IMR-90 (cell line): ENCODE results near the gene CLOCK. TPM values are rescaled to one million over a fixed set of nuclear protein-coding genes. Genes with fewer than 3 reads are reported as not detected.

Experiments
- ATAC-seq: fragments of 200-7000 bp; cut with Tn5 transposase; 2 replicates; pipeline ENCODE4 v1.9.1; 2020; ENCODE audit warnings: low read depth, mild to moderate bottlenecking, moderate library complexity
- BruUV-seq: library from RNA; stranded (reverse); fragments of 400-500 nt; replicated peaks from 2 replicates; lab custom pipeline; 2021; lab: Mats Ljungman, UMichigan
- CTCF ChIA-PET: fragments of 300-600 bp; formaldehyde crosslinking; extraction: SDS; loops from one replicate; lab custom pipeline; 2021; ENCODE audit warnings: antibody characterized with exemption; lab: Yijun Ruan, JAX
- POLR2A ChIA-PET: fragments of 300-600 bp; sonication (Branson Sonifier 250); formaldehyde crosslinking; loops from one replicate; lab custom pipeline; 2022; ENCODE audit warnings: antibody characterized with exemption; ENCODE audit not compliant: unreplicated experiment; lab: Charles Lee
- DNase-seq: peaks from one replicate; pipeline ENCODE4 v3.0.0; 2013
- H2AFZ ChIP-seq: replicated peaks from 2 replicates; pipeline ENCODE3; 2013; ENCODE audit warnings: low read length, mild to moderate bottlenecking; ENCODE audit not compliant: poor library complexity
- H2AK5ac ChIP-seq: 2 replicates; pipeline ENCODE4 v1.6.1; 2013; ENCODE audit warnings: low read depth, low read length, inconsistent platforms
- H2AK9ac ChIP-seq: replicated peaks from 2 replicates; pipeline ENCODE3; 2013; ENCODE audit warnings: mild to moderate bottlenecking, low read depth, low read length, moderate library complexity; ENCODE audit not compliant: poor library complexity
- H2BK120ac ChIP-seq: 2 replicates; pipeline ENCODE4 v1.6.1; 2013; ENCODE audit warnings: low read depth, low read length, inconsistent platforms
- H2BK15ac ChIP-seq: 3 replicates; pipeline ENCODE4 v1.6.1; 2013; ENCODE audit warnings: low read depth, low read length, inconsistent platforms
- H2BK20ac ChIP-seq: 2 replicates; pipeline ENCODE4 v1.6.1; 2013; ENCODE audit warnings: low read depth, mild to moderate bottlenecking, inconsistent platforms, low read length, moderate library complexity
- H2BK5ac ChIP-seq: 2 replicates; pipeline ENCODE4 v1.6.1; 2013; ENCODE audit warnings: mild to moderate bottlenecking, low read depth, low read length, inconsistent platforms; ENCODE audit not compliant: poor library complexity, severe bottlenecking
- H3K14ac ChIP-seq: replicated peaks from 2 replicates; pipeline ENCODE4 v1.6.1; 2013; ENCODE audit warnings: low read depth, low read length, inconsistent platforms
- H3K18ac ChIP-seq: 2 replicates; pipeline ENCODE4 v1.6.1; 2013; ENCODE audit warnings: low read depth, low read length, control low read depth
- H3K23ac ChIP-seq: 2 replicates; pipeline ENCODE4 v1.6.1; 2013; ENCODE audit warnings: low read depth, low read length, inconsistent platforms
- H3K27ac ChIP-seq: 2 replicates; pipeline ENCODE4 v1.5.1; 2013; ENCODE audit warnings: mild to moderate bottlenecking, control low read depth, low read length; ENCODE audit not compliant: insufficient read depth
- H3K27me3 ChIP-seq: 2 replicates; pipeline ENCODE4 v1.6.1; 2013; ENCODE audit warnings: low read length; ENCODE audit not compliant: control insufficient read depth, insufficient read depth
- H3K36me3 ChIP-seq: 2 replicates; pipeline ENCODE4 v1.6.1; 2013; ENCODE audit warnings: low read length, mixed read lengths; ENCODE audit not compliant: control insufficient read depth, insufficient read depth
- H3K4ac ChIP-seq: 2 replicates; pipeline ENCODE4 v1.6.1; 2013; ENCODE audit warnings: low read depth, low read length, inconsistent platforms
- H3K4me1 ChIP-seq: 2 replicates; pipeline ENCODE4 v1.6.1; 2013; ENCODE audit warnings: low read length, mixed read lengths; ENCODE audit not compliant: control insufficient read depth, insufficient read depth
- H3K4me2 ChIP-seq: 2 replicates; pipeline ENCODE4 v1.6.1; 2013; ENCODE audit warnings: low read depth, mild to moderate bottlenecking, control low read depth, low read length, moderate library complexity
- H3K4me3 ChIP-seq: 2 replicates; pipeline ENCODE4 v1.5.1; 2013; ENCODE audit warnings: low read depth, mild to moderate bottlenecking, control low read depth, low read length, moderate library complexity; ENCODE audit not compliant: insufficient read depth
- H3K56ac ChIP-seq: 2 replicates; pipeline ENCODE4 v1.6.1; 2013; ENCODE audit warnings: low read length, inconsistent platforms; ENCODE audit not compliant: insufficient read depth; ENCODE audit errors: extremely low read depth
- H3K79me1 ChIP-seq, 2 experiments: 2 replicates each; pipeline ENCODE4 v1.6.1; 2013; ENCODE audit warnings: low read length in 2 of 2, inconsistent platforms in 1 of 2, low read depth in 1 of 2
- H3K9ac ChIP-seq: 2 replicates; pipeline ENCODE4 v1.6.1; 2013; ENCODE audit warnings: low read depth, low read length, control low read depth
- H3K9me1 ChIP-seq: 2 replicates; pipeline ENCODE4 v1.6.1; 2013; ENCODE audit warnings: low read length, inconsistent platforms; ENCODE audit not compliant: insufficient read depth
- H3K9me3 ChIP-seq: 2 replicates; pipeline ENCODE4 v1.6.1; 2013; ENCODE audit warnings: low read length; ENCODE audit not compliant: control insufficient read depth, insufficient read depth
- H4K20me1 ChIP-seq: 2 replicates; pipeline ENCODE4 v1.6.1; 2013; ENCODE audit warnings: low read length, inconsistent platforms; ENCODE audit not compliant: insufficient read depth
- H4K5ac ChIP-seq: 2 replicates; pipeline ENCODE4 v1.6.1; 2013; ENCODE audit warnings: mild to moderate bottlenecking, low read depth, low read length, control low read depth
- H4K8ac ChIP-seq, 2 experiments: 2 replicates each; pipeline ENCODE4 v1.6.1; 2013; ENCODE audit warnings: low read depth in 2 of 2, low read length in 2 of 2, control low read depth in 1 of 2, inconsistent platforms in 1 of 2
- H4K91ac ChIP-seq: 2 replicates; pipeline ENCODE4 v1.6.1; 2013; ENCODE audit warnings: low read depth, low read length, inconsistent platforms; ENCODE audit not compliant: insufficient read depth
- BHLHE40 ChIP-seq: fragments of 150-350 bp; IDR thresholded peaks from 2 replicates; pipeline ENCODE4 v1.6.1; 2016; ENCODE audit warnings: mild to moderate bottlenecking, low read depth, low read length
- CEBPB ChIP-seq: IDR thresholded peaks from 2 replicates; pipeline ENCODE4 v1.6.1; 2012; ENCODE audit warnings: low read depth, low read length, improper control_type of control experiment
- CHD1 ChIP-seq: IDR thresholded peaks from 2 replicates; pipeline ENCODE4 v1.6.1; 2012; ENCODE audit warnings: low read depth, low read length, improper control_type of control experiment
- ELK1 ChIP-seq: fragments of 150-350 bp; IDR thresholded peaks from 2 replicates; pipeline ENCODE4 v1.6.1; 2016; ENCODE audit warnings: low read depth, mild to moderate bottlenecking, low read length, moderate library complexity, borderline replicate concordance
- FOS ChIP-seq: fragments of 150-350 bp; IDR thresholded peaks from 2 replicates; pipeline ENCODE4 v1.6.1; 2016; ENCODE audit warnings: low read depth, low read length
- MAFK ChIP-seq: IDR thresholded peaks from 2 replicates; pipeline ENCODE4 v1.6.1; 2012; ENCODE audit warnings: low read depth, low read length, improper control_type of control experiment
- MAZ ChIP-seq: IDR thresholded peaks from 2 replicates; pipeline ENCODE4 v1.6.1; 2012; ENCODE audit warnings: low read depth, mild to moderate bottlenecking, low read length, improper control_type of control experiment, moderate library complexity, borderline replicate concordance
- MXI1 ChIP-seq: IDR thresholded peaks from 2 replicates; pipeline ENCODE4 v1.6.1; 2012; ENCODE audit warnings: low read depth, mild to moderate bottlenecking, low read length, moderate library complexity, borderline replicate concordance
- NFE2L2 ChIP-seq: fragments of 150-350 bp; IDR thresholded peaks from 2 replicates; pipeline ENCODE4 v1.6.1; 2016; ENCODE audit warnings: low read depth, mild to moderate bottlenecking, low read length
- POLR2A ChIP-seq: IDR thresholded peaks from 2 replicates; pipeline ENCODE4 v1.6.1; 2012; ENCODE audit warnings: mild to moderate bottlenecking, low read depth, low read length
- RAD21 ChIP-seq: IDR thresholded peaks from 2 replicates; pipeline ENCODE4 v1.6.1; 2012; ENCODE audit warnings: low read length, improper control_type of control experiment
- RCOR1 ChIP-seq: IDR thresholded peaks from 2 replicates; pipeline ENCODE4 v1.6.1; 2012; ENCODE audit warnings: mild to moderate bottlenecking, low read length, improper control_type of control experiment; ENCODE audit not compliant: insufficient replicate concordance
- RFX5 ChIP-seq: IDR thresholded peaks from 2 replicates; pipeline ENCODE4 v1.8.0; 2012; ENCODE audit warnings: low read depth, mild to moderate bottlenecking, low read length, moderate library complexity
- SMC3 ChIP-seq: fragments of 150-350 bp; IDR thresholded peaks from 2 replicates; pipeline ENCODE4 v1.6.1; 2016; ENCODE audit warnings: low read depth, mild to moderate bottlenecking, antibody characterized with exemption, low read length, moderate library complexity
- USF2 ChIP-seq: fragments of 150-350 bp; IDR thresholded peaks from 2 replicates; pipeline ENCODE4 v1.6.1; 2017; ENCODE audit warnings: mild to moderate bottlenecking, antibody characterized with exemption, low read length, low read depth
- WGBS, 2 experiments: methylation state at CpG; one replicate each; pipeline versions ENCODE4 v1.1.5 to v1.1.7; 2013; ENCODE audit warnings: missing lambda C conversion rate in 2 of 2; ENCODE audit not compliant: insufficient read length in 1 of 2; ENCODE audit errors: extremely low coverage in 2 of 2; 5-methylcytosine and 5-hydroxymethylcytosine counted together
- dilution Hi-C: fragments of 300-500 bp; cut with HindIII; formaldehyde crosslinking; loops from one replicate; pipeline ENCODE4 v1.14.3; 2018; ENCODE audit warnings: low sequenced_read_pairs; ENCODE audit not compliant: unreplicated experiment
- in situ Hi-C: fragments of 300-500 bp; cut with MboI; formaldehyde crosslinking; loops from 3 replicates; pipeline ENCODE4 v1.14.3; 2019; ENCODE audit warnings: low sequenced_read_pairs, inconsistent platforms, mixed read lengths
- intact Hi-C: fragments of 100-400 bp; cut with micrococcal nuclease; formaldehyde crosslinking; loops from 2 replicates; pipeline ENCODE4 v1.10.0; 2022
- polyA plus RNA-seq, 3 experiments: library from polyadenylated mRNA; depleted of rRNA; stranded (reverse); fragments of >200 nt; gene quantifications; 2 replicates each; pipeline ENCODE4 v1.2.3, GENCODE V29; 2012; ENCODE audit warnings: low replicate concordance in 1 of 3
- total RNA-seq: library from RNA; depleted of rRNA; stranded (reverse); fragments of >200 nt; gene quantifications from 2 replicates; pipeline ENCODE4 v1.2.3, GENCODE V29; 2012
- TF ChIP-seq, protein P1 (sequence below): conservative IDR thresholded peaks from 2 replicates; pipeline ENCODE4 v1.5.1; 2012; ENCODE audit warnings: mild to moderate bottlenecking, low read depth, low read length, improper control_type of control experiment

The CLOCK gene
- total and polyA plus RNA-seq, 2 of the 4 experiments (the other 2 are of a cell fraction): 7.3 to 53.4 TPM

DNA sequence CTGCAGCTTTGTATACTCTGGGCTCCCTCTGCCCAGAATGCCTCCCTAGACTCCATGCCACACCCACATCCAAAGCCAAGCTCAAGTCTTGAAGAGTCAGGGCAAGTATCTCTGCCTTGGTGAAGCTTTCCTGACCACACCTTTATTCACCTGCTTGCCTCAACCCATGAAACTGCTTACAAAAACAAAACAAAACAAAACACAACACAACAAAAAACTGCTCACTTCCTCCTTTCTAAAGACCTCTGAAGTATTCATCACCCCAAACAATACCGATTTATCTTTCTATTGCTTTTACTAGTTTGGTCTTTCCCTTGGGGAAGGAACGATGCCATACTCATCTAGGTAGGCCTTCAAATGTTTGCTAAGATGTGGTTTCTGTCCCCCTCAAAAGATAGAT lies 105.9 kb downstream of the CLOCK start:
- in situ Hi-C loops (no loop called here), intact Hi-C loops (loop anchor here (10.0 kb wide), 1 partner anchor 294 kb away; no protein-coding TSS in a partner anchor)
- peaks cover 8% of the 10 kb centered on the region for H3K4me1 ChIP-seq

More for the DNA sequence above, 105.9 kb downstream of the CLOCK start:
- Histone ChIP-seq H3K27ac (no peak overlapping the region), H3K4me2 (no peak overlapping the region), H2AK9ac (no peak overlapping the region), H3K9me1 (peaks cover 9% of the 10 kb centered on the region; the same call in 1 of the 2 replicates), H2BK15ac (no peak overlapping the region), H3K18ac (no peak overlapping the region), H3K4me3 (no peak overlapping the region), H4K20me1 (no peaks in the 10 kb centered on the region), H4K91ac (no peak overlapping the region), H3K79me1 (peaks cover 13 to 18% of the 10 kb centered on the region in 2 experiments; a peak in 3 of 4 replicates), H2BK120ac (no peak overlapping the region), H4K8ac (no peak overlapping the region), H3K23ac (no peak overlapping the region), H3K9me3 (no peaks in the 10 kb centered on the region), H2BK5ac (no peak overlapping the region), H2BK20ac (no peak overlapping the region), H4K5ac (no peak overlapping the region), H3K36me3 (peaks cover 19% of the 10 kb centered on the region), H3K9ac (no peak overlapping the region), H2AFZ (no peak overlapping the region), H2AK5ac (no peak overlapping the region), H3K4ac (no peak overlapping the region), H3K27me3 (no peaks in the 10 kb centered on the region), H3K14ac (no peak overlapping the region), H3K56ac (no peak overlapping the region)
- ChIA-PET POLR2A (no interaction called here), CTCF (no interaction called here)
- no peak for ATAC-seq
- BruUV-seq: no TSS peak
- TF ChIP-seq, protein P1, sequence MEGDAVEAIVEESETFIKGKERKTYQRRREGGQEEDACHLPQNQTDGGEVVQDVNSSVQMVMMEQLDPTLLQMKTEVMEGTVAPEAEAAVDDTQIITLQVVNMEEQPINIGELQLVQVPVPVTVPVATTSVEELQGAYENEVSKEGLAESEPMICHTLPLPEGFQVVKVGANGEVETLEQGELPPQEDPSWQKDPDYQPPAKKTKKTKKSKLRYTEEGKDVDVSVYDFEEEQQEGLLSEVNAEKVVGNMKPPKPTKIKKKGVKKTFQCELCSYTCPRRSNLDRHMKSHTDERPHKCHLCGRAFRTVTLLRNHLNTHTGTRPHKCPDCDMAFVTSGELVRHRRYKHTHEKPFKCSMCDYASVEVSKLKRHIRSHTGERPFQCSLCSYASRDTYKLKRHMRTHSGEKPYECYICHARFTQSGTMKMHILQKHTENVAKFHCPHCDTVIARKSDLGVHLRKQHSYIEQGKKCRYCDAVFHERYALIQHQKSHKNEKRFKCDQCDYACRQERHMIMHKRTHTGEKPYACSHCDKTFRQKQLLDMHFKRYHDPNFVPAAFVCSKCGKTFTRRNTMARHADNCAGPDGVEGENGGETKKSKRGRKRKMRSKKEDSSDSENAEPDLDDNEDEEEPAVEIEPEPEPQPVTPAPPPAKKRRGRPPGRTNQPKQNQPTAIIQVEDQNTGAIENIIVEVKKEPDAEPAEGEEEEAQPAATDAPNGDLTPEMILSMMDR: no peak
- TF ChIP-seq ELK1: no peak
- no peak for TF ChIP-seq BHLHE40
- no peak for TF ChIP-seq MAZ
- no peak for TF ChIP-seq MXI1
- no peak for TF ChIP-seq RCOR1
- TF ChIP-seq RFX5: no peak
- no peak for TF ChIP-seq CHD1
- TF ChIP-seq FOS: no peak
- TF ChIP-seq CEBPB: no peak
- no peak for TF ChIP-seq POLR2A
- TF ChIP-seq NFE2L2: no peak
- no peak for TF ChIP-seq SMC3
- TF ChIP-seq RAD21: no peak
- TF ChIP-seq USF2: no peak
- no peak for TF ChIP-seq MAFK
- DNase-seq: no peak
- WGBS, 2 experiments: 100% methylated on average over 1 of the region's 2 CpGs; no CpG with 5 or more reads in 1 of the 2 experiments
- dilution Hi-C loops: no loop called here
